NCI-H226 (cell line): ENCODE data around the gene SDCBP2.

Source experiments
- DNase-seq: peaks from one replicate; pipeline ENCODE4 v3.0.0-alpha.2; 2015

The SDCBP2 gene

DNA sequence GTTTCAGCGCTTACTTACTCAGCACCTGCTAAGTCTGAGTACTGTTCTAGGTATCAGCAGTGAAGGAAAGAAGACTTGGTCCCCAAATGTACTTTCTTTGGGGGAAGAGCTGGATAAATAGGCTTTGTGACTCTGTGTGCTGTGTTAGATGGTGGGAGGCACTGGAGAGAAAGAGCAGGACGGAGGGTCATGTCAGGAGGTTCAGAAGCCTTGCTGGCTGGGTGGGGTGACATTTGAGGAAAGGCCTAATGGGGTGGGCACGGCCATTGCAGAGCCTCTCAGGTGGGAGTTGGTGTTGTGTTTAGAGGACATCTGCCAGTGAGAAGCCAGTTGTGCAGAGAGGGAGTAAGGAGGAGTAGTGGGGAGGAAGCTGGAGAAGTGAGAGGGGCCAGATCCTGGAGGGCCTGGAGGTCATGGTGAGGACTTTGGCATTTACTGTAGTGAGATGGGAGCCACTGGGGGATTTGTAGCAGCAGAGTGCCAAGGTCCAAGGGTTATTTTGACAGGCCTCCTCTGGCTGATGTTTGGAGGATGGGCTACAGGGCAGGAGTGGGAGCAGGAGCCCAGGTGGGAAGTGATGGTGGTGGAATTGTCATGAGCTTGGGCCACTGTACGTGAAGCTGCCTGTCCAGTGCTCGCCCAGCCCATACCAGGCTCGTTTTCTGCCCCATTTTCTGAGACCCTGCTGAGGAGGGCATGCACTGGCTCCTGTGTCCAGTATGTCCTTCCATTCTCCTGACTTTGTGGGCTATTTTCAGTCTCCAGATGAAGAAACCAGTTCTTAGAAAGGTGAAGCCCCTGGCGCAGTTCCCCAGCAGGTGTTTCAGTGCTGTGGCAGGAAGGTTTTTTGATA lies 886 bp downstream of the SDCBP2 start:
- no peak for DNase-seq

DNA sequence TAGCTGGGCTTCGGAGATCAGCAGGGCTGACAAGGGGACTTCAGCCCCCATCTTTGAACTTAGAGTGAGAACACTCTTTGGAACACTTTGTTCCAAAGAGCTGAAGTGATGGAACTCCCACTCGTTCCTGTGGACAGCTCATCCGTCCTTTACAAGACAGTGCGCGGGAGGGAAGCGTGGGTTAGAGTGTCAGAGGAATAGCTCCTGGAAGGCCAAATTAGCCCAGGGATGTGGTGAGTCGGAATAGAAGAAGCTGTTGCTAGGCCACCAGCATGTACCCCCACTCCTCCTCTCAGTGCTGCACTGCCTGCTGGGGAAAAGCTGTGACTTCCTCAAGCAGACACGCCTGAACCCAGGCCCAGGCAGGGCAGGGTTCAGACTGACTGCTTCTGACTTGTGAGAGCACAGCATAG lies 1.7 kb downstream of the SDCBP2 start:
- DNase-seq = peak; percentile 71

DNA sequence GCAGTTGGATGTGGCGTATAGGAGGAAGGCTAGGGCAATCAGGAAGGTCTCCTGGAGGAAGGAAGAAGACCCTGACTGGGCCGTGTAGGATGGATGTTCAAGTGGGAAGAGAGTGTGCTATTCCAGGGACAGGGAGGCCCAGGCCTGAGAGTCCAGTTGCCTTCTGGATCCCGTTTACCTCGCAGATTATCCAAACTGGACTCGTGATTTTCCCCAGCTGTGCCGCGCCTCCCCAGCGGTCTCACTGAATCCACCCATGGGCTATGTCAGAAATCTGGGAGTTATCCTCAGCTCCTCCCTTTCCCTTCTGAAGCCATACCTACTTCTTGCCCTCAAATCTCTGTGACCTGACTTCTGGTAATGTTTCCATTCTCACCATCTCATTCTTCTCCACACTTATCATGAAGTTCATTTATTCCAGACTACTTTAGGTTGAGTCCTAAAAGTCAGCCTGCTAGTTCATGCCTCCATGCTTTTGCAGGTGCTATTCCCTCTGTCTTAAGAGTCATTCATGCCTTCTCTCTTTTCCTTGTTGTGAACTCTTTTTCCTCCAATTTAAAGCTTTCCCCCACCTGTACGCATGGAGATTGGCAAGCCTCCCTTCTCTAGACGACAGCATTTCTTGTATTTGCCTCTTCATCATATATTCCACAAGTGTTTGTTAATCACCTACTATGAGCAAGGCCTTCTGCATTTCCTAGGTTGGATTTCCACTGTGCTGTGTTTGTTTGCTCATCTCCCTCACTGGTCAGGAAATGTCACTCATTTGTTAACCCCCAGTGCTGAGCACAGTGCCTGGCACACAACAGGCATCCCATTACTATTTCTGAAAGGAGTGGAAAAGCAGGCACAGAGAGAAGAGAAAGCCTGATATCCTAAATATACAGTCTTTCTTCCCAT lies 2.7 kb downstream of the SDCBP2 start:
- no peak for DNase-seq

DNA sequence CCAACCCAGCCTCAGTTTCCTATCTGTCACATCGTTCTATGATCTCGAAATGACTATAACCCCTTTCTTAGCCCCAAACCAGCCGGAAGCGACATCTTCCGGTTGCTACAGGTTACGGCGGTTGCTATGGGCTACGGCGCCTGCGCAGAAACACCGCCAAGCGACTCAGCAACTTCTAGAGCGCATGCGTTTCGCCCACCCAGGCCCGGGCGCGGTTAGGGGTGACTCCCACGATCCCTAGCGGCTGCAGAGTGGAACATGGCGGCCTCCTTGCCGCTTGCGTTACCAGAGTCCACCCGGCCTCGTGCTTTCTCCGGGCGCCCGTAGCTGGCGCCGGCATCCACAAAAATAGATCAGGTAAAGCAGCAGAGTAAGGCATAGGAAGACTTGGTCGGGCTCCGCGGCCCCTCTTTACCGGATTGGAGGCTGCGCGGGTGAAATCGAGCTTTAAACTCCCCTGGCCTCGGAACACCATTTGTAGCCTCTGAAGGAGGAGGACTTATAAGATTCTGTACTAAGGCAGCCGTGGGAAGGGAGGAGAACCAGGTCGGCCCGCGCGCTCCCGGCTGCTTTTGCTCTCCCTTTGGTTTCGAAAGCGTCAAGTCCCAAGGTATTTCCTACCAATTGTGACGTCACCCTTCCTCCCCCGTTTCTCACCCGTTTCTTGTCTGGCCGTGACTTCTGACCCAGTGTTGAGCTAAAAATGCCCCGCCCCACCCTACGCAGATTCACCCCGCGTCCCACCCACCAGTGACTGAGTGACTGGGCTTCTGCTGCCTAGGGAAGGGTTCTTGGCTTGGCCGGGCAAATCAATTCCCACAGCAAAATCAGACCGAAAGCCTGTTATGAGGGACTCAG lies 3.5 kb downstream of the SDCBP2 start:
- peak; percentile 74 for DNase-seq

DNA sequence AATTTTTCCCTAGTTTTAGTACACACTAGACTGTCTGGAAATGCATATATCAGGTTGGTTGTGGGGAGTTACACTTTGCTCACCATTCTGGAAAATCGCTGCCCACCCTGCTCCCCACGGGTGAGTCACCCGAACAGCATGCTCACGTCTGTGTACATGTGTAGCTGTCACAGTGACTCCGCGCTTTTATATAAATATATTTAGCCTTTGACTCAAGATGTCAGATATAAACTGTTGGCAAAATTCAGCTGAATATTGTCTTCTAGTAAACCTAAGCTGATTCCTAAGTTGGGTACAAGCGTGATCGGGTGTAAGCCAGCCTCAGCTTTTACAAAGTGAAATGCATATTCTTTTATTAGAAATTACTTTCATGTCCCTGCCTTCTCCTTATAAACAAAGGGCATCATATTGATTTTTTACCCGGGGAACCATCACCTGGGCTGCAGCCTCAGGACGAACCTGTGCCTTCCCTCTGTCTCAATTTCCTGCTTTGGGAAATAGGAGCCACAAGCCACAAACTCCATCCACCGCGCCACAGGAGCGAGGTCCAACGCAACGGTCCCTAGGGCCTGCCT lies 4.3 kb downstream of the SDCBP2 start:
- no peak for DNase-seq

DNA sequence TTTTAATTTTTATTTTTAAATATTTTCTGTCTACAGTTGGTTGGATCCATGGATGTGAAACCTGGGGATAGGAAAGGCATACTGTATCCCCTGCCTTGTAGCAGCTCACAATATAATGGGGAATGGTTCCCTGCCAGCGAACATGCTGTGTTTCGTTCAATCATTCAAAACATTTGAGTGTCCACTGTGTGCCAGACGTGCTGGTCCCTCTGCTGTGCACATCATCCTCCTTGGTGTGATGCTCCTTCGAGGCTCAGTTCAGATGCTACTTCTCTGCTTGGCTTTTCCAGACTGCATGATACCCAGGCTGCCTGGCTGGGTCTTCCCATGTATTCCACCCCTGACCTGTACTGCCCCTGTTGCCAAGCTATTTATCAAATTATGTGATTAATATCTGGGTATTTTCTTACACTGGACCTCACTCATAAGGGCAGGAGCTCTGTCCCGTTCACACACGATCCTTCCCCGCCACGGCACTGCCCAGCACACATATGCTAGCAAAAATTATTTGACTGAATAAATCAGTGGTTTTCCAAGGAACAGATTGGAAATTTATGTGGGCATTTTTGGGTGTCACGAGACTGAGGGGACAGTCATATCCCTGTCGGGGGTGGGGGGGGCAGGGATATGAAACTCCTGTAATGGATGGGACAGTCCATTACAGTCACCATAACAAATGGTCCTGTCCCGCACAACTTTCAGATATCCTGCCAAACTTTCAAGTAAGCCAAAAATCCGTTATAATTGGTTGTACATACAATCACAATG lies 4.9 kb downstream of the SDCBP2 start:
- DNase-seq = no peak

DNA sequence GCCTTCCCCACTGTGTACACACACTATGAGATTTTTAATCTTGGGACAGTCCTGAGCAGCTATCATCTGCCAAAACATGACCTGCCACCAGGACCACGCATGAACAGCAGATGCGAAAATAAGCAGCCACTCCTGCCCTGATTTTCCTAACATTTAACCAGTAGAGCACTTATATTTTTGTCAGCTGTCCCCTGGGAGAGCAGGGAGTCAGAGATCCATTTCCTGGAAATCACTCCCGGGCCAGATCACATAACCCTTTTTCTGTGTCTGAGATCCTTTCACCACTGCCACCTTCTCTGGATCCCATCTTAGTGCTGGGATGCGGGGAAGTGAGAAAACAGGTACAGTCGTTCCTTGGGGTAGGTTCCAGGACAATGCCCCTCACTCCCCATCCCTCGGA lies 5.7 kb downstream of the SDCBP2 start:
- no peak for DNase-seq

DNA sequence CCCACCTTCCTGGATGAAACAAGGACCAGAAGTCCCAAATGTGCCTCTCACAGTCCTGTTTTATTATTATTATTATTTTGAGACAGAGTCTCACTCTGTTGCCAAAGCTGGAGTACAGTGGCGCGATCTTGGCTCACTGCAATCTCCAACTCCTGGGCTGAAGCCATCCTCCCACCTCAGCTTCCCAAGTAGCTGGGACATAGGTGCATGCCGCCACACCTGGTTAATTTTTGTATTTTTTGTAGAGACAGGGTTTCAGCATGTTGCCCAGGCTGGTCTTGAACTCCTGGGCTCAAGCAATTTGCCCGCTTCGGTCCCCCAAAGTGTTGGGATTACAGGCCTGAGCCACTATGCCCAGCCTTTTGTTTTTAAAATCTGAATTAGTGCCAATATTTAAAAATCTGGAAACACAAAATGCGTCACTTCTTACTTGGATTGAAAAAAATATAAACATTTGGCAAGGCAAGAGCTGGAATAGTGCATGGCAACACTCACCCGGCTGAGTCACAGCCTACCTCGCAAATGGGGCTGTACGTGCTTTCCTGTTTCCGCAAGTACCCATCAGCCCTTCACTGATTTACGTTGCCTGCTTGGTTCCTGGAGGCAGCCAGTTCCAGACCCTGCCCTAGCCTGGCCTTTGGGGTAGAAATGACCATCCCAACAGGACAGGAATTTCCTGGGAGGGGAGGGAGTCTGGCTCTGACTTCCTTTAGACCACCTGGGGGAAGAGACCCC lies 6.3 kb downstream of the SDCBP2 start:
- DNase-seq = peak; percentile 38

DNA sequence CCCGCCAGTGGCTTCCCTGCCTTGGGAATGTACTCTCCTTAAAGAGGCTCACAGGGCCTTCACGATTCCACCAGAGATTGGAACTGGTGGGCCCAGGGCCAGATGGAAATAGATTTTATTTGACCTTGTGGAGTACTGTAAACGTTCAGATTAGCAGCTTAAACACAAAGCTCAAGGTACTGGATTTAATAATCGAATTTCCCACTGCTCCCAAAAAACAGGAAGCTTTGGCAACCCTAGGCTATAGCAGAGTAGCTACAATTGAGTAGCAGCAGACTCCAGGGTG lies 7.3 kb downstream of the SDCBP2 start:
- no peak for DNase-seq

DNA sequence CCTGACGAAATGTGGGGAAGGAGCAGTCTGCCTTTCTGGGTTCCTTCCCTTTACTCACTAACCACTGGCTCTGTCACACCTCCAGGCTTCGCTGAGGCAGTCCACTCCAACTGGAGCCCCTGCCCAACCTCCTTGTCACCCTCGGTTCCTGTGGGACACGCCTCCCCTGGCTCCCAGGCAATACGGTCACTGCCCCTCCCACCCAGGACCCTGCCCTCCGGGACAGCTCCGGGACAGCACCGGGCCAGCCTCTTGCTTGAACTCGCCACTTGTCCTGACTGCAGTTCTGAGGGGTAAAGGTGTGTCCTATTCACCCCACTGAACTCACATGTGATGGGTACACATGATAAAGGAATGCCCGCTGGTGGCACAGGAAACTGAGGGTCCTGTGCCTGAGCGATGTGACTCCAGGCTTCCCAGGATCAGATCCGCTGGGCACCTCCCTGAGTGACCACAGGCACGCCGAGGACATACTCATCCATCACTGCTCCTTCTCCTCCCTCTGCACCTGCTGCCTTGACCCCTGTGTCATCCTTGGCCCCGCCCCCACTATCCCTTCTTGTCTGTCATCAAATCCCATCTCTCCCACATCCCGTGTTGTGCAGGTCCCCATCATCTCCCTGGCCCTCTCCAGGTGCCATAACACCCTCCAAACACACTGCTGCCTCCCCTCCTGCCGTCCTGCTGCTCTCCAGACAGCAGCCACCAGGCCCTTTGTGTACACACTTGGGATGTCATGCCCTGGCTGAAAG lies 7.9 kb downstream of the SDCBP2 start:
- DNase-seq = no peak

DNA sequence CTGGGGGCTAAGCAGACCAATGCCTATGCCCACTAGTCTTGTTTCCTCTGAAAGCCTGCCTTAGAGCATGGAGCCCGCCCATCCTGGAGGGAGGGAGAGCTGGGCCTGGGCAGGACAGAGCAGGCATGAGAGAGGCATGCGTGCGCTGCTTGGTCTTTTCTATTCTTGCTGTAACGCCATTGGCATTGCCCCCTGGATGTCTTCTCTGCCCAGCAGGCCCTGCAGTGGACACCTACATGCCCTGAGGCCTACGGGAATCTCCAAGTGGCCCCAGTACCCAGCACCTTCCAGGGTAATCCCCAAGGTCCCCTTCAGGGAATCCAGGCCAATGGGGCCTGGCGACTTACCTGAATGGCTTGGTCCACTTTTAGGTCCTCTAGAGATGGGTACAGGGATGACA lies 8.9 kb downstream of the SDCBP2 start:
- no peak for DNase-seq

DNA sequence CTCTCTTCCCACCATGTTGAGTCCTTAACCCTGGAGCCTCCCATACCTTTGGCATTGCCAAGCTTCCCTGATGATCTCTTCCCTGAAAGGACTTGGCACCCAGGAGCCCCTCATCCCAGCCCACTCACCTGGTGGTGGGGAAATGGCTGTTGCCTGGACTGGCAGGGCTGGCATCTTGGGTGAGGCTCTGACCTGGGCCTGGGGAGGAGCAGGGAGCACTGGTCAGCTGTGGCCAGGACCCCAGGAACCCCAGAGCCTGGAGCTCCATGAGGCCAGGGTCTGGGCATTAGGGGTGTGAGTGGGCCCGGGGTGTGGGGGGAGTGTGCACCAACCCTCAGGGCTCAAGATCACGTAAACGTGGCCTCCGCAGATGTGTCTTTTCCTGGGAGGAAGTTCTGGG lies 9.5 kb downstream of the SDCBP2 start:
- DNase-seq = no peak

DNA sequence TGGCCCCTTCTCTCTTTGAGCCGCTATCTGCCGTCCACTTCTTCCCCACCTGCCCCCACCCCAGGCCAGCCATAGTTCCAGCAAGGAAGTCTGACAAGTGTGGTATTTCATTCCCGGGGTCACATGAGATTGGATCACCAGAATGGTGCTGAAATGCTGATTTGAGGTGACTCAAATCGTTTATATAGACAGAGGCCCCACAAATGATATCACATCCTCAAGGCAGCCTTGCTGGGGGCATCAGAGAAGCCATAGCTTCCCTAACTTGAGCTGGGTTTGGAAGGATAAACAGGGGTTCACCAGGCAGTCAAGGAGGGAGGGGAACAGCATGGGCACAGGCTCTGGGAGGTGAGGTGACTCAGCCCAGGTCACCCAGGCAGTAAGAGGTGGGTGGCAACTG lies 9.9 kb downstream of the SDCBP2 start:
- no peak for DNase-seq

DNA sequence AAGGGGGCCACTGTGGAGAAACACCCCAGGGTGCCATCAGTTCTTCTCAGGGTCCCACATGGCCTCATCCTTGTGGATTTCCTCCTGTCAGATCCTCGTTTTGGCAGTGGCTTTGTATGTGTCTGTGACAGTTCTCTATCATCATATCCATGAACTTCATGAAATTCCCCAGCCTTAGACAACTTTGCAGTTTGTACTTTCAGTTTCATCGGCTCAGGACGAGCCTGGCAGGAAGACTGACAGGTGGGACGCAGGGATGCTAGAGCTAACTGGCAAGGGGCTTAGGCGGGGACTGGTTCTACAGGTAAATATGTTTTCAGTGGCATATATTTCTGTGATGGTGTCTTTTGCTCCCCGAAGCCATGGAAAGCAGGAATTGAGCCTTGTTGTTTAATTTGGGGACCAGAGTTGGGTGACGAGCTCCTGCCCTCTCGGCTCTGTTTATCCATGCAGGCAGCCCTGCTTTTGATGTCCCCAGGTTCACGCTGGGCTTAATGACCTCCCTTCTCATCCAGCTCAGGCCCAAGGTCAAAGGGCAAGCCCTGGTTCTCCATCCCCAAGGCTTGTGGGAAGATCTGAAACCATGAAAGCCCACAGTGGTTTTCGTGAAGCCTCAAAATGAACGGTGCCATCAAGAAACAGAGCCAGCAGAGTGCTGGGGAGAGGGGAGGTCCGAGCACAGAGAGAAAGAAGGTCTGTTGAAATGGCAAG lies 11.2 kb downstream of the SDCBP2 start:
- no peak for DNase-seq

DNA sequence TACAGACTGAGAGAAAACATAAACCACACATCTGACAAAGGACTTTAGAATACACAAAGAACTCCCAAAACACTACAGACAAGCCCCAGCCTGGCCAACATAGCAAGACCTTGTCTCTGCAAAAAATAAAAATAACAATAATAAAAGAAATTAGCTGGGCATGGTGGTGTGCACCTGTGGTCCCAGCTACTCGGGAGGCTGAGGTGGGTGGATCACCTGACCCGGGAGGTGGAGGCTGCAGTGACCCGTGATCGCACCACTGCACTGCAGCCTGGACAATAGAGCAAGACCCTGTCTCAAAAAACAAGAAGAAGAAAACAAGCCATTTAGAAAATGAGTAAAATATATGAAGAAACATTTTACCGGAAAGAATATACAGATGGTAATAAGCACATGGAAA lies 13.1 kb downstream of the SDCBP2 start:
- DNase-seq = no peak

DNA sequence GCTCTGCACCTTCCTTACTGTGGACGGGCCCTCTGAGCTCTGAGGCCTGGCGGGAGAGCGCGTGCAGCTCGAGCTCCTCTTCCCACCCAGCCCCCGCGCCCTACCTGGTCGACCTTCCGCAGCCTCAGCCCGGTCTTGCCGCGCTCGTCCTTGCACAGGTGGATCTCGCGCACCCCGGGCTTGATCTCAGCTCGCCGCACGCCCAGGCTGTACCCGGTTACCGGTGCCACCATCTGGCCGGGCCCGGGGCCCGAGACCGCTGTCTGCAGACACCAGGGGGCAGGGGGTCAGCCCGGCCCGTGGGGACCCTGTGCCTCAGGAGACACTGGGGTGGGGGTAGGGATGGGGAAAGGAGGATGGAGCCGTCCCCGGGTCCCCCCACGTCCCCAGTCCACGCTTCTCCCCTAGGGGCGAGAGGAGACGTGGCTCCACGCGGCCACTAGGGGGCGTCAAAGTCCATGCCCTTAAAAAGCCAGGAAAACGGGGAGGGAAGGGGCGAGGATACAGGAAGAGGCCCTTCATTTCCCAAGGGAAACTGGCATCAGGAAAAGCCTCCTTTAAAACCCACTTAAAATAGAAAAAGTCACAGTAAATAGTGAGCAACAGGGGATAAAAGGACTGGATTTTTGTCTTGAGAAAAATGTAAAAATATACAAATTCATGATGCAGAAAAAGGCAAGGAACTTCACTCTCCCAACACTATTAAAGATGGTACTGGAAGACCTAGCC lies 15.5 kb downstream of the SDCBP2 start:
- DNase-seq = no peak

DNA sequence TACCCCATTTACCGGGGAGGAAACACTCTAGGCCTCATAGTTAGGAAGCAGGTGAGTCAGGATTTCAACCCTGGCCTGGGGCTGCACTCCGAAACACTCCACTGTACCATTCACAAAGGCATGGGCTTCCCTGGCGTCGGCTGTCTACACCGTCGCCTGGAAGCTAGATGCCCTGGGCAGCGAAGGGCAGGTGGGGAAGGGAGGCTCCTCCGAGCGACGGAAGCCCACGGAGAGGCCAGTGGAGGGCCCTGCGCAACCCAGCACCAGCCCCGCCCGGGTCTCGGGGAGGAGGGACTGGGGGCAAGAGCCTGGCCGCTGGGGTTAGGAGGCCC lies 16.1 kb downstream of the SDCBP2 start:
- no peak for DNase-seq

DNA sequence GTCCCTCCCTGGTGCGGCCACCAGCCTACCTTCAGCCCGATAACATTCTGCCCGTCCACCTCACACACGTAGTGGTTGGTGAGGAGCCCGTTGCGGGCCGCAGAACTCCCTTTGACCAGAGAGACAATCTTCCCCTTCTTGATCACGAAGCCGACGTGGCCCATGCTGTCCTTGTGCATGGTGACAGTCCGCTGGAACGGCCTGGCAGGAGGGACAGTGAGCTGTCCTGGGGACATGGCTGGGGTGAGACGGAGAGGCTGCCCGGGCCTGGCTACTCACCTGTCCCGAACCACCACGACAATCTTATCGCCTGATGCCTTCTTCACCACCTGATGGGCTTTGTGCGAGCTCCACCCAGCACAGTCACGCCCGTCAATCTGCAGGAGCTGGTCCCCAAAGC lies 16.6 kb downstream of the SDCBP2 start:
- DNase-seq = no peak

DNA sequence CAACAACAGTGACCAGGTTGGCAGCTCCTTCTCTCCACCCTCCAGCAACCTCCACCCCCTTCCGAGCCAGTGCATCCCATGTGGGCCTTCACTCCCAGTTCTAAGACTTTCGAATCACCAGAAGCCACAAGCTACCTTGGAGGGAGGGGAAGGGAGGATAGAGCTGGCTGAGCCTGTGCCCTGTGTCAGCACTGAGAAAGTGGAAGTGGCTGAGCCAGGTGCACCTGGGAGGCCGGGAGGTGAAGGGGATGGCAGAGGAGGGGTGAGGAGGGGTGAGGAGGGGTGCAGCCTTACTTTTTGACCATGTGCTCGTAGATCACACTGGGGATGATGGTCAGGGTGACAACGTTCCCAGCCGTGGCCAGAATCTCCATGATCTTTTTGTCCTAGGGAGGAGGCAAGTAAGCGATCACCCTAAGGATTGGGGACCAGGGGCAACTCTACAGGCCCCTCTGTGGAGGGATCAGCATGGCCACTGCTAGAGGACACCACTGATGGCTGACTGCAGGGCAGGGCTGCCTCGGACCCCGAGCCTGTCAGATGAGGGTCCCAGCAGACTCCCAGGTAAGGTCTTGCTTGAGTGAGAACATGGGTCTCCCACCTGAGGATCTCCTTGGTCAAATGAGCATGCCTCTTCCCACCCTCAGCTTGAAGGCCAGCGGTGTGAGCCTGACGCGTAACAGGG lies 18.3 kb downstream of the SDCBP2 start:
- no peak for DNase-seq
